HepG2 (cell line): ENCODE data around the gene CCL24. TPM values are rescaled to one million over a fixed set of nuclear protein-coding genes. Genes with fewer than 3 reads are reported as not detected.
A peak's percentile ranks its signal among the peaks of the same experiment; 100 is the strongest.

Source experiments
- ATAC-seq: fragments of 200-7000 bp; cut with Tn5 transposase; 3 replicates; pipeline ENCODE4 v1.9.1; 2020; ENCODE audit warnings: mild to moderate bottlenecking, moderate library complexity
- BruUV-seq: library from RNA; stranded (reverse); fragments of 400-500 nt; replicated peaks from 2 replicates; lab custom pipeline; 2021; lab: Mats Ljungman, UMichigan
- CTCF ChIA-PET: fragments of 300-600 bp; formaldehyde crosslinking; extraction: SDS; loops from one replicate; lab custom pipeline; 2021; ENCODE audit warnings: low total read pairs, inconsistent platforms, low intra/inter-chr PET ratio; lab: Yijun Ruan, JAX
- POLR2A ChIA-PET: fragments of 350-600 bp; sonication (Branson Sonifier 250); formaldehyde crosslinking; loops from one replicate; lab custom pipeline; 2020; ENCODE audit warnings: antibody characterized with exemption, inconsistent platforms; lab: Yijun Ruan, JAX
- DNase-seq: peaks from one replicate; pipeline ENCODE4 v3.0.0-alpha.2; 2015; ENCODE audit warnings: low spot score
- FAIRE-seq: peaks from 3 replicates; lab custom pipeline; 2011; peaks lifted over from hg19 to GRCh38; lab: Jason Lieb, UNC
- H2AFZ ChIP-seq: one replicate; pipeline ENCODE4 v1.6.1; 2011; ENCODE audit warnings: low read length, inconsistent platforms
- H3K27ac ChIP-seq: fragments of 300-600 bp; 3 replicates; pipeline ENCODE4 v1.8.0; 2011; ENCODE audit warnings: mixed run types, mild to moderate bottlenecking, mixed read lengths, low read length, inconsistent platforms; ENCODE audit not compliant: insufficient read depth; ENCODE audit errors: extremely low read length
- H3K27me3 ChIP-seq, 2 experiments: fragments of 200-600 bp in 1 of 2; 2 replicates in 1 of 2; 3 replicates in 1 of 2; pipeline versions ENCODE4 v1.6.0 to v1.8.0; 2011; ENCODE audit warnings: low read length in 2 of 2, mild to moderate bottlenecking in 2 of 2, moderate library complexity in 2 of 2, inconsistent platforms in 1 of 2; ENCODE audit not compliant: insufficient read depth in 2 of 2, control insufficient read depth in 1 of 2
- H3K36me3 ChIP-seq, 2 experiments: fragments of 200-600 bp in 1 of 2; replicated peaks in 1 of 2; 2 replicates in 1 of 2; 3 replicates in 1 of 2; pipeline versions ENCODE4 v1.5.1 to v1.8.0; 2011; ENCODE audit warnings: low read length in 2 of 2, inconsistent platforms in 1 of 2; ENCODE audit not compliant: insufficient read depth in 2 of 2, control insufficient read depth in 1 of 2
- H3K4me1 ChIP-seq: 2 replicates; pipeline ENCODE4 v1.5.1; 2012; ENCODE audit warnings: low read length, inconsistent platforms; ENCODE audit not compliant: insufficient read depth
- H3K4me2 ChIP-seq: 2 replicates; pipeline ENCODE4 v1.6.0; 2011; ENCODE audit warnings: low read depth, low read length, inconsistent platforms
- H3K4me3 ChIP-seq, 3 experiments: fragments of 200-600 bp in 1 of 3; sonication (generic), shearing (Covaris generic) in 1 of 3; replicated peaks in 1 of 3; 2 replicates each; pipeline ENCODE4 v1.5.1; 2011 to 2016; ENCODE audit warnings: low read length in 3 of 3, inconsistent platforms in 2 of 3, low read depth in 2 of 3, mild to moderate bottlenecking in 2 of 3, control low read depth in 1 of 3, mixed read lengths in 1 of 3; ENCODE audit not compliant: insufficient read depth in 1 of 3
- H3K79me2 ChIP-seq: one replicate; pipeline ENCODE4 v1.6.1; 2011; ENCODE audit warnings: low read length, inconsistent platforms; ENCODE audit not compliant: insufficient read depth
- H3K9ac ChIP-seq: 2 replicates; pipeline ENCODE4 v1.6.0; 2011; ENCODE audit warnings: mild to moderate bottlenecking, low read depth, low read length, inconsistent platforms; ENCODE audit not compliant: insufficient read depth
- H3K9me3 ChIP-seq: 2 replicates; pipeline ENCODE4 v1.5.1; 2012; ENCODE audit warnings: mild to moderate bottlenecking, low read length
- H4K20me1 ChIP-seq: 2 replicates; pipeline ENCODE4 v1.6.0; 2011; ENCODE audit warnings: inconsistent platforms, mild to moderate bottlenecking, low read length, moderate library complexity; ENCODE audit not compliant: insufficient read depth
- ATF7 ChIP-seq, 2 experiments: fragments of 450-650 bp in 1 of 2; sonication (generic) in 1 of 2; formaldehyde crosslinking in 1 of 2; IDR thresholded peaks; 2 replicates each; pipeline versions ENCODE4 v1.4.0 to v1.6.1; 2016 to 2020; ENCODE audit warnings: antibody characterized with exemption in 1 of 2, mild to moderate bottlenecking in 1 of 2, missing genetic modification reagents in 1 of 2
- ATF7-NPFF ChIP-seq: sonication (generic); formaldehyde crosslinking; IDR thresholded peaks from 2 replicates; pipeline ENCODE4 v1.8.1; 2023; ENCODE audit warnings: mild to moderate bottlenecking, low read depth, missing genetic modification reagents, moderate library complexity
- ELF1 ChIP-seq: sonication (generic); formaldehyde crosslinking; IDR thresholded peaks from 2 replicates; pipeline ENCODE4 v1.4.0; 2020; ENCODE audit warnings: missing genetic modification reagents
- JUNB ChIP-seq: sonication (generic); formaldehyde crosslinking; IDR thresholded peaks from 2 replicates; pipeline ENCODE4 v1.8.0; 2022; ENCODE audit warnings: missing genetic modification reagents, mild to moderate bottlenecking, borderline replicate concordance
- MATR3 ChIP-seq: sonication (generic); formaldehyde crosslinking; IDR thresholded peaks from 2 replicates; pipeline ENCODE4 v1.4.0; 2020; ENCODE audit warnings: missing genetic modification reagents
- MNT ChIP-seq: fragments of 450-650 bp; IDR thresholded peaks from 2 replicates; pipeline ENCODE4 v1.6.1; 2016
- TCF7 ChIP-seq: sonication (generic); IDR thresholded peaks from 2 replicates; pipeline ENCODE4 v1.6.1; 2016; ENCODE audit warnings: antibody characterized with exemption, low read depth
- ZBTB44 ChIP-seq: sonication (generic); formaldehyde crosslinking; IDR thresholded peaks from 2 replicates; pipeline ENCODE4 v1.4.0; 2020; ENCODE audit warnings: missing genetic modification reagents
- ZFP36L2 ChIP-seq: sonication (generic); formaldehyde crosslinking; IDR thresholded peaks from 2 replicates; pipeline ENCODE4 v1.4.0; 2020; ENCODE audit warnings: missing genetic modification reagents
- ZNF276 ChIP-seq: sonication (generic); formaldehyde crosslinking; IDR thresholded peaks from 2 replicates; pipeline ENCODE4 v1.4.0; 2020; ENCODE audit warnings: mild to moderate bottlenecking, low read depth, missing genetic modification reagents
- ZNF557 ChIP-seq: sonication (generic); formaldehyde crosslinking; IDR thresholded peaks from 2 replicates; pipeline ENCODE4 v1.4.0; 2020; ENCODE audit warnings: missing genetic modification reagents
- WGBS: methylation state at CpG from one replicate; pipeline ENCODE4 v1.1.6; 2017; ENCODE audit warnings: low lambda C conversion rate; 5-methylcytosine and 5-hydroxymethylcytosine counted together
- in situ Hi-C: cut with HindIII; loops from 2 replicates; pipeline ENCODE4 v1.10.0; 2017; ENCODE audit warnings: low pct_unique_long_range_greater_than_20kb; ENCODE audit not compliant: extremely low pct_ligation_motif_present
- intact Hi-C: fragments of 100-400 bp; cut with micrococcal nuclease; formaldehyde crosslinking; loops from one replicate; pipeline ENCODE4 v1.10.0; 2022; ENCODE audit not compliant: unreplicated experiment
- polyA plus RNA-seq, 8 experiments: library from polyadenylated mRNA; depleted of rRNA in 3 of 8; stranded (reverse) in 7 of 8; unstranded in 1 of 8; fragments of >200 nt; fragmentation: Illumina TruSeq in 4 of 8; extraction: Trizol in 4 of 8; gene quantifications; 2 replicates each; pipeline versions ENCODE4 v1.2.1 to v1.2.3, GENCODE V29; 2011 to 2016; ENCODE audit warnings: low read depth in 4 of 8, missing spikeins in 1 of 8, mixed read lengths in 1 of 8; ENCODE audit not compliant: insufficient read depth in 1 of 8
- total RNA-seq, 5 experiments: library from RNA; depleted of rRNA; stranded (reverse); fragments of >200 nt; fragmentation: Illumina TruSeq; extraction: Trizol; gene quantifications; 2 replicates each; pipeline ENCODE4 v1.2.3, GENCODE V29; 2016; ENCODE audit warnings: low read depth in 1 of 5
- TF ChIP-seq, protein P1 (sequence below): sonication (generic); formaldehyde crosslinking; IDR thresholded peaks from 2 replicates; pipeline ENCODE4 v1.4.0; 2020; ENCODE audit warnings: missing genetic modification reagents

Gene CCL24
- total and polyA plus RNA-seq, 2 of the 13 experiments (the other 11 are each of a cell fraction or from before 2014, with no cell fraction given), result not detected

GRCh38 chr7:75811894-75812678 is 1.5 kb downstream of the CCL24 start:
- no peak overlapping the region for H3K27ac ChIP-seq
- intact Hi-C loops, result no loop called here
- H3K36me3 ChIP-seq, result no peaks in the 10 kb centered on the region
- ATAC-seq (no peak), DNase-seq (no peak), FAIRE-seq (no peak)
- peaks cover 0 to 12% of the 10 kb centered on the region in 2 experiments; a peak in 2 of 5 replicates for H3K27me3 ChIP-seq
- ChIA-PET CTCF (no interaction called here), POLR2A (no interaction called here)
- in situ Hi-C loops, result no loop called here
- WGBS, result 27% methylated on average over 7 of the region's 11 CpGs
- H4K20me1 ChIP-seq, result no peaks in the 10 kb centered on the region
- H2AFZ ChIP-seq, result no peak overlapping the region
- no TSS peak for BruUV-seq
- no peak overlapping the region for H3K9ac ChIP-seq
- no peak overlapping the region for H3K4me2 ChIP-seq
- TF ChIP-seq ELF1, result no peak
- peak; percentile 65 for TF ChIP-seq MNT
- no peak for TF ChIP-seq ZBTB44 (CRISPR knock-in tag)
- peak; percentile 57 for TF ChIP-seq ATF7 (IDR thresholded peaks at IDR 0.05)
- TF ChIP-seq ATF7 (CRISPR knock-in tag; IDR thresholded peaks at IDR 0.05), result no peak
- TF ChIP-seq ZFP36L2 (CRISPR knock-in tag), result no peak
- no peak for TF ChIP-seq MATR3 (CRISPR knock-in tag)
- no peak for TF ChIP-seq ZNF557 (CRISPR knock-in tag)
- no peak for TF ChIP-seq TCF7
- no peak for TF ChIP-seq ATF7-NPFF (CRISPR knock-in tag)
- TF ChIP-seq ZNF276, result no peak
- TF ChIP-seq, protein P1, sequence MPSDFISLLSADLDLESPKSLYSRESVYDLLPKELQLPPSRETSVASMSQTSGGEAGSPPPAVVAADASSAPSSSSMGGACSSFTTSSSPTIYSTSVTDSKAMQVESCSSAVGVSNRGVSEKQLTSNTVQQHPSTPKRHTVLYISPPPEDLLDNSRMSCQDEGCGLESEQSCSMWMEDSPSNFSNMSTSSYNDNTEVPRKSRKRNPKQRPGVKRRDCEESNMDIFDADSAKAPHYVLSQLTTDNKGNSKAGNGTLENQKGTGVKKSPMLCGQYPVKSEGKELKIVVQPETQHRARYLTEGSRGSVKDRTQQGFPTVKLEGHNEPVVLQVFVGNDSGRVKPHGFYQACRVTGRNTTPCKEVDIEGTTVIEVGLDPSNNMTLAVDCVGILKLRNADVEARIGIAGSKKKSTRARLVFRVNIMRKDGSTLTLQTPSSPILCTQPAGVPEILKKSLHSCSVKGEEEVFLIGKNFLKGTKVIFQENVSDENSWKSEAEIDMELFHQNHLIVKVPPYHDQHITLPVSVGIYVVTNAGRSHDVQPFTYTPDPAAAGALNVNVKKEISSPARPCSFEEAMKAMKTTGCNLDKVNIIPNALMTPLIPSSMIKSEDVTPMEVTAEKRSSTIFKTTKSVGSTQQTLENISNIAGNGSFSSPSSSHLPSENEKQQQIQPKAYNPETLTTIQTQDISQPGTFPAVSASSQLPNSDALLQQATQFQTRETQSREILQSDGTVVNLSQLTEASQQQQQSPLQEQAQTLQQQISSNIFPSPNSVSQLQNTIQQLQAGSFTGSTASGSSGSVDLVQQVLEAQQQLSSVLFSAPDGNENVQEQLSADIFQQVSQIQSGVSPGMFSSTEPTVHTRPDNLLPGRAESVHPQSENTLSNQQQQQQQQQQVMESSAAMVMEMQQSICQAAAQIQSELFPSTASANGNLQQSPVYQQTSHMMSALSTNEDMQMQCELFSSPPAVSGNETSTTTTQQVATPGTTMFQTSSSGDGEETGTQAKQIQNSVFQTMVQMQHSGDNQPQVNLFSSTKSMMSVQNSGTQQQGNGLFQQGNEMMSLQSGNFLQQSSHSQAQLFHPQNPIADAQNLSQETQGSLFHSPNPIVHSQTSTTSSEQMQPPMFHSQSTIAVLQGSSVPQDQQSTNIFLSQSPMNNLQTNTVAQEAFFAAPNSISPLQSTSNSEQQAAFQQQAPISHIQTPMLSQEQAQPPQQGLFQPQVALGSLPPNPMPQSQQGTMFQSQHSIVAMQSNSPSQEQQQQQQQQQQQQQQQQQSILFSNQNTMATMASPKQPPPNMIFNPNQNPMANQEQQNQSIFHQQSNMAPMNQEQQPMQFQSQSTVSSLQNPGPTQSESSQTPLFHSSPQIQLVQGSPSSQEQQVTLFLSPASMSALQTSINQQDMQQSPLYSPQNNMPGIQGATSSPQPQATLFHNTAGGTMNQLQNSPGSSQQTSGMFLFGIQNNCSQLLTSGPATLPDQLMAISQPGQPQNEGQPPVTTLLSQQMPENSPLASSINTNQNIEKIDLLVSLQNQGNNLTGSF, result no peak
- TF ChIP-seq JUNB, result no peak
- no peak overlapping the region for H3K4me3 ChIP-seq
- no peaks in the 10 kb centered on the region for H3K79me2 ChIP-seq
- H3K9me3 ChIP-seq, result peaks cover 8% of the 10 kb centered on the region
- H3K4me1 ChIP-seq, result no peaks in the 10 kb centered on the region
